GM12872 (cell line): ENCODE results near the gene TSPAN16.

Experiments used
- TF ChIP-seq, protein P1 (sequence below): IDR thresholded peaks from 3 replicates; pipeline ENCODE4 v1.5.1; 2011; ENCODE audit warnings: low read depth, mild to moderate bottlenecking, low read length, moderate library complexity; ENCODE audit not compliant: insufficient read depth

The TSPAN16 gene

DNA sequence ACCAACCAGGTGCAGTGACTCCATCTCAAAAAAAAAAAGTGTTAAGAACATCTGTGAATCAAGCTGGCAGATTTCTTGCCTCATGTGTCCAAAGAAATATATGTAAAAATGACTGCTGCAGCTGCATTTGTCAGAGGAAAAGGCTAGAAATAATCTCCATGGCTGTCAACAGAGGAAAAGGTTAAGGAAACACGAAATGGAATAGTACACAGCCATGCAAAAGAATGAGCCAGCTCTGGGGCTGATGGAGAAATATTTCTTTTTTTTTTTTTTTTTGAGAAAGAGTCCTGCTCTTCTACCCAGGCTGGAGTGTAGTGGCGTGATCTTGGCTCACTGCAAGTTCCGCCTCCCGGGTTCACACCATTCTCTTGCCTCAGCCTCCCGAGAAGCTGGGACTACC, 36.9 kb downstream of the TSPAN16 start:
- TF ChIP-seq, protein P1, sequence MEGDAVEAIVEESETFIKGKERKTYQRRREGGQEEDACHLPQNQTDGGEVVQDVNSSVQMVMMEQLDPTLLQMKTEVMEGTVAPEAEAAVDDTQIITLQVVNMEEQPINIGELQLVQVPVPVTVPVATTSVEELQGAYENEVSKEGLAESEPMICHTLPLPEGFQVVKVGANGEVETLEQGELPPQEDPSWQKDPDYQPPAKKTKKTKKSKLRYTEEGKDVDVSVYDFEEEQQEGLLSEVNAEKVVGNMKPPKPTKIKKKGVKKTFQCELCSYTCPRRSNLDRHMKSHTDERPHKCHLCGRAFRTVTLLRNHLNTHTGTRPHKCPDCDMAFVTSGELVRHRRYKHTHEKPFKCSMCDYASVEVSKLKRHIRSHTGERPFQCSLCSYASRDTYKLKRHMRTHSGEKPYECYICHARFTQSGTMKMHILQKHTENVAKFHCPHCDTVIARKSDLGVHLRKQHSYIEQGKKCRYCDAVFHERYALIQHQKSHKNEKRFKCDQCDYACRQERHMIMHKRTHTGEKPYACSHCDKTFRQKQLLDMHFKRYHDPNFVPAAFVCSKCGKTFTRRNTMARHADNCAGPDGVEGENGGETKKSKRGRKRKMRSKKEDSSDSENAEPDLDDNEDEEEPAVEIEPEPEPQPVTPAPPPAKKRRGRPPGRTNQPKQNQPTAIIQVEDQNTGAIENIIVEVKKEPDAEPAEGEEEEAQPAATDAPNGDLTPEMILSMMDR: no peak

- TF ChIP-seq, protein P1: no peak
Measured at GRCh38 chr19:11335449-11336146, 39.6 kb downstream of the TSPAN16 start.

GRCh38 chr19:11337080-11337479, 41.1 kb downstream of the TSPAN16 start:
- TF ChIP-seq, protein P1: no peak

GRCh38 chr19:11338121-11338520, 42.2 kb downstream of the TSPAN16 start:
- TF ChIP-seq, protein P1: no peak

GRCh38 chr19:11338569-11339253, 42.8 kb downstream of the TSPAN16 start:
- TF ChIP-seq, protein P1: no peak

GRCh38 chr19:11339254-11340098, 43.5 kb downstream of the TSPAN16 start, which contains the start of gene RAB3D:
TSS of gene RAB3D (minus strand) at chr19:11339657. CDS start at chr19:11337399, 2,258 bp downstream.
- TF ChIP-seq, protein P1: no peak

DNA sequence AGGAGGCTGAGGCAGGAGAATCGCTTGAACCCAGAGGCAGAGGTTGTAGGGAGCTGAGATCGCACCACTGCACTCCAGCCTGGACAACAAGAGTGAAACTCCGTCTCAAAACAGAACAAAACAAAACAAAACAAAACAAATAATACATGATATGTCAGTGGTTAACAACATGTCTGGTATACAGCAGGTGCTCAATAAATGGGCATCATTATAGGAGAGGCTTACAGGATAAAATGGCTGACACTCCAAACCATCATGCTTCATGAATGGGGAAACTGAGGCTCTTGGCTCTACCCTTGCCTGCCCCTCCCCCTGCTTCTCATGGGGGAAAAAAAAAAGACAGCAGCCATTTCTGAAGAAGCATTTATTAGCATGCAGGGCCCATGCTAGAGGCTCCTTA, 46.5 kb downstream of the TSPAN16 start:
- TF ChIP-seq, protein P1: no peak
